ENCODE results near the gene IRF2. TPM values are rescaled to one million over a fixed set of nuclear protein-coding genes. Genes with fewer than 3 reads are reported as not detected.
"Not testable (repeated sequence)": the region's sequence is repeated elsewhere in the genome, so short reads cannot be mapped to it uniquely, and the experiment has no call there.

The IRF2 gene
- total RNA-seq, 2 donors from 2014 or later = 17.3 to 24.6 TPM

DNA sequence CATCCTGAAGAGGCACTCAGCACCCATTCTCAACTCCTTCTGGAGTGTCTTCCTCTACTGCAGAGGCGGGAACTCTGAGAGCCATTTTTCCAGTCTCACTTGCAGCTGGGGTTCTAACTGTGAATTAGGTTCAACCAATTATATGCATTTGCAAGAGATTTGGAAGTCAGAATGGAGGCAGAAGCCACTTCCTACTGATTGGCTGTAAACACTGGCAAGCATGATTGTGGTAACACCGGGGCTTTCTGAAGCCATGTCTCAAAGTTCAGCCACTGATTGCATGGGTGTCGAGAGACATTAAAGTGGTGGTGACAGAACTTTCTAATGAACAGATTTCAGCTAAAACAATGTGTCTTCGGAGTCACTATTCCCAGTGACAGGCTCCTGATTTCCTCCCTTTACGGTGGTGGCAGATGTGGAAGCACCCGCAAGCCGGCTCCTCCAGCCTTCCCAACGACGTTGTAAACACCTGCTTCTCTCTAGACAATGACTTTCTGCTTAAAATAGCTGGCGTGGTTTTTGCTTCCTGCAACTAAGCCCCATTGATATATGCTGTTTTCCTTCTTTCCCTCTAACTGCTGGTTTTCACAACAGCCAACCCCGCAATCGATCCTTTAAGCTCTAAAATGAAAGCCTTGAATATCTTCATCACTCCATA, 92.0 kb downstream of the IRF2 start:
- Histone ChIP-seq H3K4me3 (ENCODE audit: low read length) (no peak overlapping the region), H3K9ac (ENCODE audit: extremely low read depth, low read length, poor library complexity, severe bottlenecking) (no peak overlapping the region), H3K27me3 (ENCODE audit: control insufficient read depth, insufficient read depth, low read length, poor library complexity, severe bottlenecking) (no peaks in the 10 kb centered on the region), H3K9me3 (ENCODE audit: control insufficient read depth, low read length) (no peaks in the 10 kb centered on the region), H3K27ac (ENCODE audit: low read depth, low read length) (no peak overlapping the region), H3K4me1 (ENCODE audit: control insufficient read depth, insufficient read depth, low read length) (peaks cover 23% of the 10 kb centered on the region), H3K36me3 (ENCODE audit: control insufficient read depth, insufficient read depth, low read length) (no peaks in the 10 kb centered on the region)
- Mint-ChIP-seq H3K27me3 (ENCODE audit: insufficient read depth) (no peaks in the 10 kb centered on the region), H3K36me3 (ENCODE audit: low read depth) (peaks cover 3% of the 10 kb centered on the region), H3K27ac (no peak overlapping the region), H3K4me3 (no peak overlapping the region), H3K4me1 (peaks cover 56% of the 10 kb centered on the region), H3K9me3 (no peaks in the 10 kb centered on the region)
- peak; percentile 53 for DNase-seq
- TF ChIP-seq, protein P1, sequence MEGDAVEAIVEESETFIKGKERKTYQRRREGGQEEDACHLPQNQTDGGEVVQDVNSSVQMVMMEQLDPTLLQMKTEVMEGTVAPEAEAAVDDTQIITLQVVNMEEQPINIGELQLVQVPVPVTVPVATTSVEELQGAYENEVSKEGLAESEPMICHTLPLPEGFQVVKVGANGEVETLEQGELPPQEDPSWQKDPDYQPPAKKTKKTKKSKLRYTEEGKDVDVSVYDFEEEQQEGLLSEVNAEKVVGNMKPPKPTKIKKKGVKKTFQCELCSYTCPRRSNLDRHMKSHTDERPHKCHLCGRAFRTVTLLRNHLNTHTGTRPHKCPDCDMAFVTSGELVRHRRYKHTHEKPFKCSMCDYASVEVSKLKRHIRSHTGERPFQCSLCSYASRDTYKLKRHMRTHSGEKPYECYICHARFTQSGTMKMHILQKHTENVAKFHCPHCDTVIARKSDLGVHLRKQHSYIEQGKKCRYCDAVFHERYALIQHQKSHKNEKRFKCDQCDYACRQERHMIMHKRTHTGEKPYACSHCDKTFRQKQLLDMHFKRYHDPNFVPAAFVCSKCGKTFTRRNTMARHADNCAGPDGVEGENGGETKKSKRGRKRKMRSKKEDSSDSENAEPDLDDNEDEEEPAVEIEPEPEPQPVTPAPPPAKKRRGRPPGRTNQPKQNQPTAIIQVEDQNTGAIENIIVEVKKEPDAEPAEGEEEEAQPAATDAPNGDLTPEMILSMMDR (conservative IDR thresholded peaks at IDR 0.05) = no peak
- WGBS, 2 experiments (ENCODE audit: insufficient coverage in 1 of 2, insufficient read length in 1 of 2) = 75 to 78% methylated on average over 11 to 12 of the region's 12 CpGs

DNA sequence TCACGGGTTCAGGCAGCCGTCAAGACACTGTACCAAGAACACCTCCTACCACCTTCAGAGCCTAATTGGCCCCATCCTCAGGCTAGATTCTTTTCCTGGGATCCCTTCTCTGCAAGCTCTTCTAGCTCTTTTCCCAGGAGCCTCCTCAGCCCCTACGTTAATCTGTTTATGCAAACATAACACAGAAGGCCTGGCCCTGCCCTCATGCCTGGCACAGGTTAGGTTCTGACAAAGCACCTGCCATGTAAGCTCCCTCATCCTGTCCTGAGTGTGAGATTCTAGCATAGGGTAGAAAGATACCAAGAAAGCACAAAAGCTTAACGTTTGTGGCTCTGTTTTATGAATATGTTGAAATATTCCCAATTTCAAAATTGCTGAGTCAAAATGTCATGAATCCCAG, 93.6 kb downstream of the IRF2 start:
- DNase-seq = peak; percentile 37
- Histone ChIP-seq H3K9me3 (ENCODE audit: control insufficient read depth, low read length) (peaks cover 5% of the 10 kb centered on the region), H3K36me3 (ENCODE audit: control insufficient read depth, insufficient read depth, low read length) (no peaks in the 10 kb centered on the region), H3K9ac (ENCODE audit: extremely low read depth, low read length, poor library complexity, severe bottlenecking) (no peak overlapping the region), H3K4me1 (ENCODE audit: control insufficient read depth, insufficient read depth, low read length) (peaks cover 20% of the 10 kb centered on the region), H3K4me3 (ENCODE audit: low read length) (no peak overlapping the region), H3K27ac (ENCODE audit: low read depth, low read length) (no peak overlapping the region), H3K27me3 (ENCODE audit: control insufficient read depth, insufficient read depth, low read length, poor library complexity, severe bottlenecking) (no peaks in the 10 kb centered on the region)
- Mint-ChIP-seq H3K27ac (no peak overlapping the region), H3K4me1 (peaks cover 45% of the 10 kb centered on the region), H3K9me3 (peaks cover 3% of the 10 kb centered on the region), H3K4me3 (no peak overlapping the region), H3K27me3 (ENCODE audit: insufficient read depth) (no peaks in the 10 kb centered on the region), H3K36me3 (ENCODE audit: low read depth) (no peaks in the 10 kb centered on the region)
- TF ChIP-seq, protein P1 (conservative IDR thresholded peaks at IDR 0.05) = no peak
- 74 to 85% methylated on average over 3 to 4 of the region's 4 CpGs for WGBS, 2 experiments (ENCODE audit: insufficient coverage in 1 of 2, insufficient read length in 1 of 2)

DNA sequence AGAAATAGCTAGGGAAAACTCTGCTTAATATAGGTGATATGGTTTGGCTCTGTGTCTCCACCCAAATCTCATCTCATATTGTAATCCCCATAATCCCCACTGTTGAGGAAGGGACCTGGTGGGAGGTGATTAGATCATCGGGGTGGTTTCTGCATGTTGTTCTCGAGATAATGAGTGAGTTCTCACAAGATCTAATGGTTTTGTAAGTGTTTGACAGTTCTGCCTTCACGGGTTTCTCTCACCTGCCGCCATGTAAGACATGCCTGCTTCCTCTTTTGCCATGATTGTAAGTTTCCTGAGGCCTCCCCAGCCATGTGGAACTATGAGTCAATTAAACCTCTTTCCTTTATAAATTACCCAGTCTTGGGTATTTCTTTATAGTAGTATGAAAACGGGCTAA, 94.1 kb downstream of the IRF2 start:
- not testable (repeated sequence) for H3K4me3 ChIP-seq (ENCODE audit: low read length); H3K27me3 ChIP-seq (ENCODE audit: control insufficient read depth, insufficient read depth, low read length, poor library complexity, severe bottlenecking); H3K27ac ChIP-seq (ENCODE audit: low read depth, low read length); H3K9ac ChIP-seq (ENCODE audit: extremely low read depth, low read length, poor library complexity, severe bottlenecking); H3K36me3 Mint-ChIP-seq (ENCODE audit: low read depth); H3K27ac Mint-ChIP-seq; H3K4me3 Mint-ChIP-seq; H3K9me3 ChIP-seq (ENCODE audit: control insufficient read depth, low read length); H3K9me3 Mint-ChIP-seq; H3K27me3 Mint-ChIP-seq (ENCODE audit: insufficient read depth); H3K36me3 ChIP-seq (ENCODE audit: control insufficient read depth, insufficient read depth, low read length)
- H3K4me1 Mint-ChIP-seq = peaks cover 40% of the 10 kb centered on the region
- WGBS, 2 experiments (ENCODE audit: insufficient coverage in 1 of 2, insufficient read length in 1 of 2) = 88 to 91% methylated on average over 2 to 5 of the region's 5 CpGs
- peaks cover 15% of the 10 kb centered on the region for H3K4me1 ChIP-seq (ENCODE audit: control insufficient read depth, insufficient read depth, low read length)
- peak; percentile 29 for DNase-seq

DNA sequence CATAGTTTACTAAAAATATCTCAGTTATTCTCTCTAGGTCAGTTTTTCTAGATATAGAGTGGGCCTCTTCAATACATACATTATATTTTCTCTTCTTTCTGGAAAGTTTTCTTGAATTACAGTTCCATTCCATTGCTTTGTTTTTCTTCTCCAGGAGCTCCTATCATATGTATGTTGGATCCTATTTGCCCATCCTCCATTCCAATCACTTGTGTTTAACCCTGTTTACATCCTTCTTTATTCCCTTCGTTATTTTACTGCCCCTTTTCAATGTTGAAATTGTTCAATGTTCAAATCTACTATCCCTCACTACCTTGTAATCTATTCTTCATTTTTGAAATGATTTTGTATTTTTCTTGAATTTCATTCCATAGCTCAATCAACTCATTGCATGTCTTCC, 97.4 kb downstream of the IRF2 start:
- Mint-ChIP-seq H3K27ac (no peak overlapping the region), H3K36me3 (ENCODE audit: low read depth) (no peaks in the 10 kb centered on the region), H3K4me3 (no peak overlapping the region), H3K27me3 (ENCODE audit: insufficient read depth) (no peaks in the 10 kb centered on the region), H3K4me1 (peaks cover 11% of the 10 kb centered on the region), H3K9me3 (peaks cover 6% of the 10 kb centered on the region)
- H3K9me3 ChIP-seq (ENCODE audit: control insufficient read depth, low read length) = peaks cover 5% of the 10 kb centered on the region
- no peak for DNase-seq
- no peak overlapping the region for H3K4me3 ChIP-seq (ENCODE audit: low read length)
- TF ChIP-seq, protein P1 (conservative IDR thresholded peaks at IDR 0.05) = no peak
- no peak overlapping the region for H3K9ac ChIP-seq (ENCODE audit: extremely low read depth, low read length, poor library complexity, severe bottlenecking)
- no peaks in the 10 kb centered on the region for H3K4me1 ChIP-seq (ENCODE audit: control insufficient read depth, insufficient read depth, low read length)
- no peaks in the 10 kb centered on the region for H3K36me3 ChIP-seq (ENCODE audit: control insufficient read depth, insufficient read depth, low read length)
- H3K27me3 ChIP-seq (ENCODE audit: control insufficient read depth, insufficient read depth, low read length, poor library complexity, severe bottlenecking) = no peaks in the 10 kb centered on the region
- H3K27ac ChIP-seq (ENCODE audit: low read depth, low read length) = no peak overlapping the region
- WGBS, 2 experiments (ENCODE audit: insufficient coverage in 1 of 2, insufficient read length in 1 of 2) = 81% methylated on average over 1 of the region's 1 CpG; no CpG with 5 or more reads in 1 of the 2 experiments

Measured in endodermal cell (in vitro differentiated cells).